PC-9 (cell line): ENCODE data around the gene MAP3K7CL.

Source experiments
- CTCF ChIP-seq: fragments of 200-600 bp; sonication (generic); conservative IDR thresholded peaks from 2 replicates; pipeline ENCODE4 v1.6.1; 2017; ENCODE audit warnings: mixed run types, antibody characterized with exemption, mild to moderate bottlenecking, moderate library complexity
- EZH2 ChIP-seq: fragments of 200-600 bp; sonication (generic); IDR thresholded peaks from 2 replicates; pipeline ENCODE4 v1.8.0; 2017; ENCODE audit warnings: antibody characterized with exemption, low read depth

- TF ChIP-seq EZH2 = no peak
- TF ChIP-seq CTCF = no peak
Measured at GRCh38 chr21:29194342-29194741, 63.9 kb downstream of the MAP3K7CL start.
